GM18505 (cell line): Measurements from ENCODE around the gene FBXO38.

Experiments used
- ATAC-seq: cut with Tn5 transposase; IDR thresholded peaks from one replicate; pipeline ENCODE4 v1.9.1; 2021; ENCODE audit not compliant: unreplicated experiment
- POLR2A ChIP-seq: IDR thresholded peaks from 4 replicates; pipeline ENCODE4 v1.6.1; 2011; ENCODE audit warnings: borderline replicate concordance; ENCODE audit not compliant: insufficient read depth, insufficient read length; ENCODE audit errors: extremely low read depth

FBXO38 gene

DNA sequence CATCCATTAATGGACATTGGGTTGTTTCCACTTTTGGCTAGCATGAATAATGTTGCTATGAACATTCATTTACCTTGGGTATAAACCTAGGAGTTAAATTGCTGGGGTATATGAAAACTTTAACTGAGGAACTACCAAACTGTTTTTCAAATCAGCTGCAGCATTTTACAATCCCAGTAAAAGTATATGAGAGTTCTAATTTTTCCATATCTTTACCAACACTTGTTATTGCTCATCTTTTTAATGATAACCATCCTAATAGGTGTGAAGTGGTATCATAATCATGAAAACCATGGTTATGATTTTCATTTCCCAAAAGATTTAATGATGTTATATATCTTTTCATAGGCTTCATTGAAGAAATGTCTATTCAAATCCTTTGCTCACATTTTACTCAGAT is 15.5 kb upstream of the FBXO38 start:
- TF ChIP-seq POLR2A = no peak
- ATAC-seq = no peak

DNA sequence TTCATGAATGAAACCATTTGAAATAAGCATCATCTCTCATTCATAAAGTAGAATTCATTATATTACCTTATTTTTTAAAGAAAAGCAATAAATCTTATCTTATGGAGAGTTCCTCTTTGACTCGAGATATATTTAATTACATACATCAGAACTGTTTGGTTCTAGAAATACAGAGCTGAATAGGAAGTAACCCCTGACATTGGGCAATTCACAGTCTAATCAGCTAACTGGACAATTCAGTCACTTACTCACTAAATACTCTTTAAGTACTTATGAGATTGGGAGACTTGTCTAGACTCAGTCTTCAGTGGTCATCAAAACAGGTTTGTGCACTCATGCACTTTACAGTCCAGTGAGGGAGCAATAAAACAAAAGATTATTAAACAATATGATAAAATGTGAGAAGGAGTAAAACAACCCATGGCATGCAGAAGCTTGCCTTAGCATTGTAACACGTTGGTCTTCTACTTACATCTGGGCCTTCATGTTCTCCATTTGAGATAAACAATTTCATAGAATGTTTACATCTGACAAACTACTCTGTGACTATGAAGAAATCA is 11.5 kb upstream of the FBXO38 start:
- no peak for ATAC-seq
- no peak for TF ChIP-seq POLR2A

DNA sequence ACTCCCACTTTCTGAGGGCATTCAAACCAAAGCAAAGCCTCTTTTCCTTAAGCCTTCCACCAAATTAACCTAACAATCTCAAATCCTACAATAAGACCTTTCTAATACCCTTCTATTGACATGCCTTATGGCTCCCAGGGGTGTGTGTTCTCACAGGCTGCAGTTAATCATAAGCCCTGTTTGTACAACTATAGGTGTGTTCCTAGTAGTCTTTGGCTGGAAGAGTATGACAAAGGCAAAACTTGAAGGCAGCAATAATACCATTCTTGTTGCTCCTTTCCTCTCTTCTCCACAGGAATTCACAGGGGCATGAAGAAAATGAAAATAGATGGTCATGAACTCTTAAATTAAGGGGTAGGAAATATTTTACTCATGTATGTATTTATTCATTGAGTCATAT is 10.9 kb upstream of the FBXO38 start:
- no peak for ATAC-seq
- no peak for TF ChIP-seq POLR2A

DNA sequence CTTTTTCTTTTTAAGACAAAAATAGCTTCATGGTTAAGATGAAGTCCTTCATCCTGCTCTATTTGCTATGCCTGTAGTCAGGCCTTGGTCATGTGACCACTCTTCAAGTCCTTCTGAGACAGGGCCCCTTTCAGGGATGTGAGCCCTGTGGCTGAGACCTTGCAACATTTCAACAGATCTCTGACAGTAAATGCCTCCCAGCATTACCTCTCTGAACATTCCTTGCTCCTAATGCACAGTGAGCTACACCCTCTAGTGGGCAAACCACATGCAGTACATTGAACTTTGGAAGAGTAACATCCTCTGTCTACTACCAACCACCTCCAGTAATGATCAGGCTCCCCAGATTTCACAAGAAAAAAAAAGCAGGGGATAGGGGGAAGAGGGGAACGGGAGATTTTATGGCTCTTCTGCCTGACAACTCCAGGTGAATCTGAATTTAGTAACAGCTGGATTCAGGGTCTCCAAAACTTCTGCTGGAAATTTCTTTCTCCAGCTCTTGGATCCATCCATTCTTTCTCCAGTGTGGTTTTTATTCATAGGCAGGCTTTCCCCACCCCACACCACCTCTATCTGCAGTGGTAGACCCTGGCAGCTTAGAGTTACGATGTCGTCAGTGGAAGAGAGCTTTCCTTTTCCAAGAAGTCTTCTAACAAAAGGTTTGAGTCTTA is 8.9 kb upstream of the FBXO38 start:
- TF ChIP-seq POLR2A = no peak
- peak; percentile 92 for ATAC-seq

DNA sequence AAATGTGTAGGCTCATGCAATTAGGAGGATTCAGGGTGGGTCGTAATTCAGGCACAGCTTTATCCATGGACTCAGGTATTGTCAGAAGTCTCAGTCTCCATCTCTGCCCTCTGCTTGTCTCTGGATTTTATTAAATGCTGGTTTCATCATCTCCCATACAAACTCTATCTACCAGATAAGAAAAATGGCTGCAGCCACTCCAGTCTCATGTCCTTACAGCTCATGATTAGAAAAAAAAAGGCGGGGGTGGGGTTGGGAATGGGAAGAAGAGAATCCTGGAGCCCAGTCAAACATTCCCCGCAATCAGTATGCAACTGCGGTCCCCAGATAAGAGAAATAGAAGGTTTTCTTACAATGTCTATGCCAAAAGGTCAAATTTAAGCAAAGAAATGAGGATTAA is 7.6 kb upstream of the FBXO38 start:
- ATAC-seq = no peak

DNA sequence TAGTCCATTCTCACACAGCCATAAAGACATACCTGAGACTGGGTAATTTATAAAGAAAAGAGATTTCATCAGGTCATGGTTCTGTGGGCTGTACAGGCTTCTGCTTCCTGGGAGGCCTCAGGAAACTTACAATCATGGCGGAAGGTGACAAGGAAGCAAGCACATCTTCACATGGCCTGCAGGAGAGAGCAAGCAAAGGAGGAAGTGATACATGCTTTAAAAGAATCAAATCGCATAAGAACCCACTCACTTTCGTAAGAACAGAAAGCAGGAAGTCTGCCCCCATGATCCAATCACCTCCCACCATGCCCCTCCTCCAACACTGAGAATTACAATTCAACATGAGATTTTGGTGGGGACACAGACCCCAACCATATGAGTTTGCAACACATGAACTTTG is 5.1 kb upstream of the FBXO38 start:
- TF ChIP-seq POLR2A = no peak
- no peak for ATAC-seq

More for the DNA sequence above, 7.6 kb upstream of the FBXO38 start:
- TF ChIP-seq POLR2A = no peak

DNA sequence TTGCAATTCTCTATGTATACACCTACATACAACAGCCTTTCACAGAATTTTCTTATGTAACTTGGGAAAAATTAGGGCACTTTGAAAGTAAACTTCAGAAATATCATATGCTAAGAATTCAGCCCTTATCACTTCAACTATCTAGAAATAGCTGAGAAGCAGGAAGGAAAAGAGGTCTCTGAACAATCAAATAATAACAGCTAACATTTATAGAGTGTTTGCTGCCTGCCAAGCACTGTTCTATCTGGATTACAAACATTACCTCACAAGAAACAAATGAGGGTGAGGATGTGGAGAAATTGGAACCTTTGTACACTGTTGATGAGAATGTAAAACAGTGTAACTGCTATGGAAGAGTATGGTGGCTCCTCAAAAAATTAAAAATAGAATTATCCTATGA is 4.4 kb upstream of the FBXO38 start:
- no peak for TF ChIP-seq POLR2A
- no peak for ATAC-seq

DNA sequence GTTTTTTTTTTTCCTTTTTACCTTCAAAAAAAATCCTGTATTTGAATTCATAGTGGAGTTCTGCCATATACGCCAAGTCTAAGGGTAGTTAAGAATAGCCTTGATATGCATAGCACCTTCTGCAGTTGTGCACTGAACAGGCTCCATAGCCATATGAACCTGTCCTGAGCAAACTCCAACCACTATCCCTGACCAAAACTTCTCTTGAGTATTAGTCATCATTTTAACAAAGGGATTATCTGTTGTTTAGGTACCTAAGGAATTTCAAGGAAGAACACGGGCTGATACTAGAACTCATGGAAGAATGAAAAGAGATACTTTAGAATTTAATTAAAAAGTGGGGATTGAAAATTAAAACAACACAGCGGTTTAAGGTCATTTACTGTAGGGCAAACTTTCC is 1.9 kb upstream of the FBXO38 start:
- TF ChIP-seq POLR2A = no peak
- ATAC-seq = no peak

DNA sequence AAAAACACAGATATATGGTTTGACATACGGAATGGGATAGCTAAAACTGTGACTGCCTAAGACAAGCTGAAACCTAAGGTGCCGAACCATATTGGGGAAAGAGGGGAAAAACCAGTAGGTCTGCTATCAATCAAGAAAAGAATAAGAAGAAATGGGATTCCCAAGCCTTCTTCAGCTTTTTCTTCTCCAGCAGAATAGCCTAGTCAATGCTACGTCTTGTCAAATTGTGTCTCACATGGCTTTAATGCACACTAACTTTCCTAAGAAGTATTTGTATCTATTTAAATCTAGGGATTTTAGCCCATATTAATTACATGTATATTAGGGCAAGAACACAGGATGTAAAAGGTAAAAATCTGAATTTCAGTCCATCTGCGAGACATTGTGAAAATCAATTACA is 797 bp upstream of the FBXO38 start:
- ATAC-seq = no peak
- TF ChIP-seq POLR2A = no peak

DNA sequence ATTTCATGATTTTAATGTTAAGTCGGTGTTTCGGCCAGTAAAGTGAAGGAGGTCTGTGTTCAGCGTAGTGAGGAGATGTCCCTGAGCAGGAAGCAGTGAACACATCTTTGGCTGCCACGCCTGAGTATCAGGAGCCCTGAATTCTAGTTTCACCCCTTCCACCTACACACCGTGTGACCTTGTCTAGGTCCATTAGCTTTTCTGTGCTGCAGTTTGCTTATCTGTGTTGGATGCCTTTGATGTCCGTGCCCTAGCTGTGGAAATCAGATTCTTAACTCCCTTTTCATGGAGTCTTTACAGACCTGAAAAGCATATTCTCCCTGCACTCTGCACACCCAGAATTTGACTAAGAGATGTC is 601 bp downstream of the FBXO38 start:
- ATAC-seq = peak; percentile 17
- no peak for TF ChIP-seq POLR2A

DNA sequence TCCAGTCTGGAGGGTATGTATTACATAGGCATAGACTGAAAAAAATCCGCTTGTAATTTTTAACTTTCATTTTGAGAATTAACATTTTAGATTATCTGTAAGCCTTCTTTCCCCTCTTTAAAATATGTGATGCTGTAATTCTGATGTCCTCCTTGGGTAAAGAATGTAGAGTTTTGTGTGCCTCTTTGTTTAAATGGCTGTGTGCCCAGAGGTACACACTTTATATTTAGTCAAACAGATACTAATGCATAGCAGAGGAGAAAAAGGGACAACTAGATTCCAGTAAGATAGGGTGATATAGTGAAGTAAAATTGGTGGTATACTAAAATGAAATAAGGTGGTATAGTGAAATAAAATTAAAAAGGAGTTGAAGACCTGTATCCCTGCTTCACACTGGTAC is 1.3 kb downstream of the FBXO38 start:
- TF ChIP-seq POLR2A = no peak
- no peak for ATAC-seq

DNA sequence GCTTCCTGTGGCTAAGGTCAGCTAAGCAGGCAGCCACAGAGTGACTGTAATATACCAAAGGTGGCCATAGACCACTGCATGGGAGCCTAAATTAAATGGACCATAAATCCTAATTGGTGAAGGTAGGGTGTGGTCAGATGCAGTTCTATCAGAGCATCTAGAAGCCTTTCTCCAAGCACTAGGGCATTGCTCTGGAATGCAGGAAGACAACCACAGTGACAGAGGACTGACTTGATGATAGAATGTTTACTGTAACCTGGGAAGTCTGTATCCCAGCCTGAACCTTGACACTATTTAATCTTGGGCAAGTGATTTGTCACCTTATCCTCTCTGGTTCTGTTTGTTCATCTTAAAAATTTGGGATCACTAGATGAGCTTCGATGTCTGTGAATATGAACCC is 2.3 kb downstream of the FBXO38 start:
- ATAC-seq = no peak
- TF ChIP-seq POLR2A = no peak

DNA sequence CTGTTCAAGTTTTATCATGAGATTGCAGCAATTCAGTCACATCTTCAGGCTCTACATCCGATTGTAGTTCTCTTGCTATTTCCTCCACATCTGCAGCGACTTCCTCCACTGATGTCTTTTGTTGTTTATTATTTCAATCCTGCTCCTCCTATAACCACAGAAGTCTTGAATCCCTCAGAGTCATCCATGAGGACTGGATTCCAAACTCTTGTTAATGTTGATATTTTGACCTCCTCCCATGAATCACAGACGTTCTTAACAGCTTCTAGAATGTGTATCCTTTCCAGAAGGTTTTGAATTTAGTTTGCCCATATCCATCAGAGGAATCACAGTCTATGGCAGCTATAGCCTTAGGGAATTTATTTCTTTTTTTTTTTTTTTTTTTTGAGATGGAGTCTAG is 3.6 kb downstream of the FBXO38 start:
- TF ChIP-seq POLR2A = no peak
- ATAC-seq = no peak

DNA sequence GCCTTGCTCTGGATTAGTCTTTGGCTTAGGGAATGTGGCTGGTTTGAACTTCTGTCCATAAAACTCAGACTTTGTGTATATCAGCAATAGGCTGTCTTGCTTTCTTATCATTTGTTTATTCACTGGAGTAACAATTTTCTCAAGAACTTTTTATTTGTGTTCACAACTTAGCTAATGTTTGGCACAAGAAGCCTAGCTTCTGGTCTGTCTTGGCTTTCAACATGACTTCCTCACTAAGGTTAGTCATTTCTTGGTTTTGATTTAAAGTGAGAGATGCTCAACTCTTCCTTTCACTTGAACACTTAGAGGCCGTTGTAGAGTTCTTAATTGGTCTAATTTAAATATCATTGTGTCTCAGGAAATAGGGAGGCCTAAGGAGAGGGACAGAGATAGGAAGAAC is 4.9 kb downstream of the FBXO38 start:
- no peak for ATAC-seq
- no peak for TF ChIP-seq POLR2A

DNA sequence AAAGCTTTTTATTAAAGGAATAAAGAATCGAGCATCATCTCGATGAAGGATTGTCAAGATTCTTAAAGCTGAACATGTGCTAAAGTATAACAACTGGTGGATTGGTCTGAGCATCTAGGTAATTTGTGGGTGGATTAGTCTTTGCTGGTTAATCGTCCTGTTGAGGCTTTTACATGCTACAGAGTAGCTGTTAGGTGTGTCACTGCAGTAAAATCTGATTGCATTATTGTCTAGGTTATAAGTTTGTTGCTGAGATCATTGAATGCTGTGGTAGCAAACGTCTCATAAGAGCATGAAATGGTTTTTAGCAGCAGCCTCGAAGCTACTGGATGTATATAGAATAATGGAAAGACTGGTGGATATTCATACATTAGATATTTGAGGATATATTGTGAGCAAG is 7.2 kb downstream of the FBXO38 start:
- no peak for TF ChIP-seq POLR2A
- no peak for ATAC-seq

DNA sequence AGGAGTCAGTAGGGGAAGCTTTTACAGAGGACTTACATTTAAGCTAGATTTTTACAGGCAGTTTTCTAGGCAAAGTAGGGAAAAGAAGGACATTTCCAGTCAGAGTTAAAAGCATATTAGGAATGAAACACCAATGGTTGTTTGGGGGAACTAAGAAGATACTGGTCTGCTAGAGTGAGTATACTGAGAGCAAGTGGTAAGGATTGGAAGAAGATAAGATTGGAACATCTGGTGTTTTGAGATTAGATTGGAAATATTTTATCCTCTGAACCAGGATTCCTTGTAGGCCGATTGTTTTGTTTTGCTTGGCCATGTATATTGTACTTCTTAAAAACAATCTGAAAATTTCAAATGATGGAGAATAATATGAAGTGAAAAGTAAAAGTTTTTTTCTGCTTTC is 7.7 kb downstream of the FBXO38 start:
- ATAC-seq = no peak

DNA sequence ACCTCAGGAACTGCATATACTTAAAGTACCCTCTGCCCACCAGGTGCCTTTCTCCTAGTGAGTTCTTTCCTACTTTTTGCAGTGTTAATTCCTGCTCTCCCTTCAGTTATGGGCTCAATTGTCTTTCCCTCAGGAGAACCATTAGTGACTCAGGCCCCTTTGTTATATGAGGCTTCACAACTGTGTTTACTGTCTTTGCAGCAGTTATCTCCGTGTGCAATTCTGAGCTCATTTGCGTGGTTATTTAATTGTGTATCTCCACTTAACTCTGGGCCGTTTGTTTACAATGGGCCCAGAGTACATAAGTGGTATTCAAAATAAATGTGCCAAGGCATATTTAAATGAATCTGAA is 9.6 kb downstream of the FBXO38 start:
- no peak for ATAC-seq
- TF ChIP-seq POLR2A = no peak

More for the DNA sequence above, 7.7 kb downstream of the FBXO38 start:
- TF ChIP-seq POLR2A = no peak
